MM.1S (cell line): Measurements from ENCODE around the gene TANC1.

ENCODE experiments used
- CTCF ChIP-seq: fragments of 300-600 bp; sonication (generic); IDR thresholded peaks from 2 replicates; pipeline ENCODE4 v1.5.1; 2016; ENCODE audit warnings: antibody characterized with exemption, low read length, mixed read lengths
- EZH2phosphoT487 ChIP-seq: fragments of 300-600 bp; sonication (generic); IDR thresholded peaks from 2 replicates; pipeline ENCODE4 v1.6.1; 2018; ENCODE audit warnings: antibody characterized with exemption, low read length

DNA sequence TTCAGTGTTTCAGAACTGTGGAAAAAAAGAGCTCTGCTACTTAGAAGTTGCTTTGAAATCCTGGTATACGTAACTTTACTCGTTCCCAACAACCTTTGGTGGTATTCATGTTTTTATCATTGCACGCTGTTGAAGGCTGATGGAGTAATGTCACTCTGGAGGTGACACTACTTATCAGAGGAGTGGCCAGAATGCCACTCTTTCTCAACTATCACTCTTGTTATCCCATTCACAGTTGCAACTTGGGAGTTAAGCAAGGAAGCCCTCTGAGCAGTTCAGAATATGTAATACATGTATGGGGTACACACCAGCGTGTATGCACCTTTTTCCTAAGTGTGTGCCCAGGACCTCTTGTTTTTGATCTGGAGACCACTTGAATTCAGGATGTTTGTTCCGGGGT is 53.6 kb downstream of the TANC1 start:
- TF ChIP-seq CTCF: no peak
- TF ChIP-seq EZH2phosphoT487: no peak
